GM19397 (cell line): ENCODE measurements around the gene RAB44.

ENCODE experiments used
- ATAC-seq: cut with Tn5 transposase; IDR thresholded peaks from one replicate; pipeline ENCODE4 v1.9.1; 2021; ENCODE audit warnings: mild to moderate bottlenecking, moderate library complexity; ENCODE audit not compliant: unreplicated experiment

The RAB44 gene

DNA sequence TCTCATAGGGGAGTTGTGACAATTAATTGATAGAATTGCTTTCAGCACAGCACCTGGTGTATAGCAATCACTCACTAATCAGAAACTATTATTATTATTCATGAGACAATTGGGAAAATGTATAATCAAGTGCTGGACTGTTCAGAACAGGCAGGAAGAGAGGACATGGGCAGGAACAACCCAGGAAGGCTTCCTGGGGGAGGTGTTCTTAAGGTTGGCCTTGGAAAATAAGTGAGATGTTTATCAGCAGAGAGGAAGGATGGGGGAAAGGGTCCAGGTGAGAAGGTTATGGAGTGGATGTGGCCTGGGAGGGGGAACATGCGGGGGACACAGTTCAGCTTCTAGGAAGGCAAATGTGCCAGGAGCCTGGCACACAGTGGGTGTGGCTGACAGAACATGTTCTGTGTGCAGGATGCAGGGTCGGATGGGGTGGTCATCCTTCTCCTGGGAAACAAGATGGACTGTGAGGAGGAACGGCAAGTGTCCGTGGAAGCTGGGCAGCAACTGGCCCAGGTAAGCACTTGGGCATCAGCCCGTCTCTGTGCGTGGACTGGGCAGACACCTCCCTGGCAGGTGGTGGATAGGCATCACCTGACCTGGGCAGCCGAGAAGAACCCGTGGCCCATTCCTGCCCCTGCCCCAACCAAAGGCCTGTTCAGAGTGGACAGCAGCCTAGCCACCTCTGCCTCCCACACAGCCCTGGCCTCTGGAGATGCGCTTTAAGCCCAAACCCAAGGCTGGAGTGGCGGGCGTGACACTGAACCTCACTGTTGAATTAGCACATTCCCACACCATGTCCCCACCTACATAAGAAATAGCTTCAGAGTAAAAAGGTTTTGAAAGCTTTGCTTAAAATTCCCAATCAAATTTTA is 30.9 kb downstream of the RAB44 start:
- no peak for ATAC-seq

DNA sequence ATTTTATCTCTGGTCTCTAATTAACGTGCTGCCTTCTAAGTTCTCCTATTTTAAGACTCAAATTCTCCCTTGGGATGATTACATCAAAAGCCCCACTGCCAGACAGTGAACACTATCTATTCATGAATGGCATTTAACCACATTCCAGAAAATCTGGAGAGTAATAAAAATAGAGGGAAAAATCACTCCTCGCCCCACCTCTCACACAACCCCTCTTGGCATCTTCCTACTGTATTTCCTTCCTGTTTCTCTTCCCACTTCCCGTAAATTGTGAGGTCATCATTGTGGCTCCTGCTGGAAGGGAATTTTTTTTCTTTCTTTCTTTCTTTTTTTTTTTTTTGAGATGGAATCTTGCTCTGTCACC is 31.5 kb downstream of the RAB44 start:
- ATAC-seq = no peak

GRCh38 chr6:36730424-36731380 is 33.1 kb downstream of the RAB44 start:
- ATAC-seq = no peak

DNA sequence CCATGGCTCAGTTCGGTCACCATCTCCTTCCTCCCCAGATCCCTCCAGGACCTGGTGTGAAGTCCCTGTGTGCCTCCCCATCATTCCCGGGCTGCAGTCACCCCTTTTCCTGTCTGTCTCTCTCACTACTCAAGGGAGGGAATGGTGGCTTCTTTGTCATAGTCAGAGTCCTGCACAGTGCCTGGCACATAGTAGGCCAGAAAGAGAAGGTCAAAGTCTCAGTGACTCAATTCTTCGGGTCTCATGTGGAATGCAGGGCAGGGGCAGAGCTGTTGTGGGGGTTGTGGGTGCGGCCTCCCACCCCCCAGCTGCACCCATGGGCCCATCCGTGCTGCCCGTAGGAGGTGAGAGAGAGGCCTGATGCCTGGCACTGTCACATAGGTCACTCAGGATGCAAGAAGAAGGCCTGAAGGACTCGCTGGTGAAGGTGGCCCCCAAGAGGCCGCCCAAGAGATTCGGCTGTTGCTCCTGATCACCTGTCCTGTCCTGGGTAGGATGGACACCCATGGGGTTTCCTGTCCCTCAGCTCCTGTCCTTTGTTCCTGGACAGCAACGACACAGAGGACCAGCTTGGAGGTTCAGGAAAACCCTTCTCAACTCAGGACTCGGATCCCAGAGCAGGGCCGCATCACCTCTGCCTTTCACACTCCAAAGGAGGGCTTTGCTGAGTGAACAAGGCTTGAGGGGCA is 34.1 kb downstream of the RAB44 start:
- no peak for ATAC-seq

- ATAC-seq = no peak
These were observed 35.7 kb downstream of the RAB44 start for GRCh38 chr6:36733300-36733699.

DNA sequence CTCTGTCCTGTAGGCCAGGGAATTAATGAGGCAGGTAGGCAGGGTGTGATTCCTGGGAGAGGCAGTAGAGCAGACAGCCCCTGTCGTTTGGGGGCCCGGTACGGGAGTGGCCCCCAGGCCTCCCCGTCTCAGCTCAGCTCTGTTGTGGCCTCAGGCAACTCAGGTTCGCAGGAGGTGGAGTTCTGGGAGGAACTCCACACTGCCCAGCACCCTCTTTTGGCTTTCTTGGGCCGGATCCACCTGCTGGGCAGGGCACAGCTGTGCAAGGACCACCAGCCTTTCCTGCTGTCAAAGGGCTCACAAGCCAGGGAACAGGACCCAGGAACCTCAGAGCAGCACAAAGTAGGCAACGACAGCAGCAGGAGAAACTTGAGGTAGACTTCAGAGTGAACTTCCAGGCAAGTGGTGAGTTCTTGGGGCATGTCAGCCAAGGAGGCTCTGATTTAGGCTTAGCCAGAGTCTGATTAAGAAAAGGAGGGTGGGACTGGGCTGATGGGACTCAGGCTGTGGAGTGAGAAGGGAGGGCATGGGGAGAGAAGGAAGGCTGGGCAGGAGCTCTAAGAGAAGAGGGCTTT is 36.9 kb downstream of the RAB44 start:
- no peak for ATAC-seq

DNA sequence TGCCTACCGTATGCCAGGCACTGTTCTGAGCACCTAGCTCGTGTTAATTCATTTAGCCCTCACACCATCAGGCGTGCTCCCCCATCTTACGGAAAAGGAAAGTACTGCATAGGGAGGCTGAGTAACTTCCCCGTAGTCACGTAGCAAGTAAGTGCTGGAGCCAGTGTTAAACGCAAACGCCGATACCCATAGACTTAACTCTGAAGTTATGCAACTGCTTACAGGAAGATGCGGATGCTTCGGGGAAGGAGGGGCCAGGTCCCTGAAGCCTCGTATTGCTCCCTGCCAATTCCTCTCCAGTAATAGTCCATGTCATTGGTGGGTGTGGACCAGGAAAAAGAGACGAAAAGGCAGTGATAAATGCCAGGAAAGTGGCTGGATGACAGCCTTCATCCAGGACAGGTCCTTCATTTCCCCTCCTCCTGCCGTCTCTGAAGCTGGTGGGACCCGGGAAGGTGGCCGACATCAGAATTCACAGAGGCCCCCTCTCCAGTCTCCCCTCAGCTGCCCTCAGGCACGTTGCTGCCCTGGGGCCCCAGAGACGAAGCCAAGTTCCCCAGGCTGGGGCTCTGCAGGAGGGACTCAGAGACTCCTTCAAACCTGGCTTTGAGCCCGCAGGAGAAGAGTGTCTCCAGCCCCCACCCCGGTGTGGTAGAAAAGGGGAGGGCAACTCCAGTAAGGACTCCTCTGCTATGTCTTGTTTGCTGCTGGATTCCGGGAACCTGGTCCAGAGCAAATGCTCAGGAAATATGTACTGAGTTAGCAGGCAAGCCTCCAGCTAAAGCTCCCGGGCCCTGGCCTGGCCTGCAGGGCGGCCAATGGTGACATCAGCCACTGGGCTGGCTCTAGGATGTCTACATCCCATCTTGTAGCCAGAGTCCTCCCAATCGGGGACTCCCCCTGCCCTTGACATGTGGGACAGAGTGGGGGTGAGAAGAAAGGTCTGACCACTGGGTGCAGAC is 37.8 kb downstream of the RAB44 start:
- ATAC-seq = no peak

DNA sequence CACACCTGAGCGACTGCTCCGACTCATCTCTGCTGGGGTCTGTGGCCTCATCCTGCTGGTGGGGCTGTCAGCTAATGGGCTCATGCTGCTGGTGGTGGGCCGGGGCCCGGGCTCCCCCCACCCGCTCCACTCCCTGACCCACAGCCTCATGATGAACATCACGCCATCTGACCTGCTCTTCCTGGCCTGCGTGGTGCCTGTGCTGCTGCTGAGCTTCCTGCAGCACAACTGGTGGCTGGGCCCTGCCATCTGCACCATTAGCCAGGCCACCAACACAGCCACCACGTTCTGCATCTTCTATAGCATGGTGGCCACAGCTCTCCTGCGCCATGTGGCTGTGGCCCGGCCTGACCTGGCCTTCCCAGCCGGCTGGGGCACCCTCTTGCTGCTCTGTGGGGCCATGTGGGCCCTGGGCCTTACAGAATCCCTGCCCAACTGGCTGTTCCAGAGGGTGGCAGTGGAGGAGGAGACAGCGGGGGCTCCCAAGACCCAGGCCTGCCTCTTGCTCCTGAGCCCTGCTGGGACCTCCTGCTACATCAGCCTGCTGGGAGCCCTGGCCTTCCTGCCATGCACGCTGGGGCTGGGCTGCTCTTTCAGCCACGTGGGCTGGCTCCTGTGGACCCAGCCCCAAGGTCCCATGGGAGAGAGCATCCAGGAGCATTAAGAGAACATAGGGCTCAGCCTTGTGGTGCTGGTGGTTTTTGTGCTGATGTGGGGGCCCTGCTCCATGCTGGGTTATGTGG is 39.6 kb downstream of the RAB44 start:
- ATAC-seq = no peak

- ATAC-seq = no peak
These were observed 40.5 kb downstream of the RAB44 start for GRCh38 chr6:36738108-36738507.

DNA sequence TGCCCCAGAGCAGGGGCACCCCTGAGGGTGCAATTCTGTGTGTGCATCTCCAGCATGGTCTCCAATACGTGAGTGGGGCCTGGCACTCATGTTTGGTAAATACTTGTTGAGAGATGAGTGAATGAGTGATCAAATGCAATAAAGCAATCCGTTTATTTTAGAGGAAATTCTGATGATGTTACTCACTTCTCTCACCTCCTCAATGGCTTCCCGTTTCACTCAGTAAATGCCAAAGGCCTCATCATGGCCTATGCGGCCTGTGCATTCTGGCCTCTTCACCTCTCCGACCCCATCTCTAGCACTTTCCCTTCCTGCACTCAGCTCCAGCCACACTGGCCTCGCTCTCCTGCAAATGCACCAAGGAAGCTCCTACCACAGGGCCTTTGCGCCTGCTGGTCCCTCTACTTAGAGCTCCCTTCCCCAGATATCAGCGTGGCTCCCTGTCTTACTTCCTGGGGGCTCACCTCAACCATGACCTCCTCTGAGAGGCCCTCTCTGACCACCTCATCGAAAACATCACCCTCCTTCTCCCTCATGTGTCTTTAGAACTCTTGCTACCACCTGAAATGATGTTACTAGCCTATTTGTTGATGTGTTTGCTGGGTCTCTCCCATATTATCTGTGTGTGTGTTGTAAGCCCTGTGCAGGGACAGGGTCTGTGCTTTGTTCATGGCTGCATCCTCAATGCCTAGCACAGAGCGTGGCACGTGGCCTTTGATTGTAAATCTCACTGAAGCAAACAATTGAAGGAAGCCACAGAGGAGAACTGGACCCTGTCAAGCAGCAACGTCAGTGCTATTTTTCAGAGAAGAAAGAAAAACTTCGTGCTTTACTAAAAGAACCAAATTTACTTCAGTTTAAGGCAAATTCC is 42.6 kb downstream of the RAB44 start:
- no peak for ATAC-seq

GRCh38 chr6:36740818-36741179 is 43.2 kb downstream of the RAB44 start:
- no peak for ATAC-seq

- ATAC-seq = no peak
These were observed 44.5 kb downstream of the RAB44 start for GRCh38 chr6:36742146-36742545.

GRCh38 chr6:36743032-36743431 is 45.4 kb downstream of the RAB44 start:
- ATAC-seq = no peak

- ATAC-seq = no peak
These were observed 46.1 kb downstream of the RAB44 start for GRCh38 chr6:36743538-36744303.

DNA sequence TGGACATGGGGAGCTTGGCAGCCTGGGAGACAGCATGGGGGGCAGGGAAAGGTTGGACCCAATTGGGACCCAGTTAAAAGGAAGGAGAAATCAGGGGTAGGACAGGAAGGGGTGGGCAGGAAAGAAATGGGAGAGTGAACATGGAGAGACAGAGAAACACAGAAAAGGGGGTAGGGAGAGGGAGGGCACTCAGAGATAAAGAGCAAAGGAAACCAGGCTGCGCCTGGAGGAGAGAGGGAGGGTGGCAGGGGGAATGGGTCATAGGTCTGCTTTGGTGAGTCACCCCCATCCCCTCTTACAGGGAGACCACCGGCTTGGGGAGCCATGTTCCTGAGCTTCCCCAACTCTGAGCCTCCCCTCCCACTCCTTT is 46.7 kb downstream of the RAB44 start:
- no peak for ATAC-seq

DNA sequence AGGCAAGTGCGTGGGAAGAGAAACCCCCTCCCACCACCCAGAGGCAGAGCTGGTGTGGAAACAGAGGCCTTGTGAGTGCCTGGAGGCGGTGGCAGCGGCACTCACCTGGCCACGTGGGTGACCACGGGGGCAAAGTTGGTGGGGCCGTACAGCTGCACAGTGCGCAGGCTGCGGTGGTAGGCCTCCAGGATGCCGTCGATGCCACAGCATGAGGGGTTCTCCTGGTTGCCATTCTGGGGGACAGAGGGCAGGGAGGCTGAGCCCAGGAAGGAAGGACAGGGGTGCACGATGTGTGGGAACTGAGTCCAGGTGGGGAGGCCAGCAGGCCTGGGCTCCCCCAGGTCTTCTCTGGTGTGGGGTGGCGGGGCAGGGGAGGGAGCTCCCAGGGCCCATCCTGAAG is 47.7 kb downstream of the RAB44 start:
- no peak for ATAC-seq

- ATAC-seq = no peak
These were observed 48.2 kb downstream of the RAB44 start for GRCh38 chr6:36745836-36746235.

GRCh38 chr6:36746251-36746650 is 48.6 kb downstream of the RAB44 start:
- no peak for ATAC-seq
